H1 (cell line): ENCODE measurements around the gene SNAPIN. TPM values are rescaled to one million over a fixed set of nuclear protein-coding genes. Genes with fewer than 3 reads are reported as not detected.

Experiments
- CTCF ChIA-PET: fragments of 300-600 bp; sonication (Branson Sonifier 250); formaldehyde crosslinking; loops from one replicate; lab custom pipeline; 2021; ENCODE audit not compliant: partially characterized antibody; lab: Charles Lee
- POLR2A ChIA-PET: fragments of 300-600 bp; sonication (Branson Sonifier 250); formaldehyde crosslinking; loops from one replicate; lab custom pipeline; 2021; ENCODE audit warnings: inconsistent platforms; ENCODE audit not compliant: partially characterized antibody; lab: Charles Lee
- DNase-seq, 2 experiments: peaks; one replicate each; pipeline versions ENCODE4 v3.0.0 to v3.0.0-alpha.2; 2010 to 2022; ENCODE audit warnings: low spot score in 2 of 2, low read depth in 1 of 2, mixed read lengths in 1 of 2
- FAIRE-seq: peaks from 2 replicates; lab custom pipeline; 2011; peaks lifted over from hg19 to GRCh38; lab: Jason Lieb, UNC
- H2AFZ ChIP-seq: 2 replicates; pipeline ENCODE4 v1.8.1; 2012; ENCODE audit warnings: low read length, inconsistent platforms
- H2AK5ac ChIP-seq: 2 replicates; pipeline ENCODE4 v1.6.1; 2013; ENCODE audit warnings: low read depth, low read length
- H2BK120ac ChIP-seq: replicated peaks from 2 replicates; pipeline ENCODE3; 2013; ENCODE audit warnings: low read depth, low read length, inconsistent platforms
- H2BK12ac ChIP-seq: 2 replicates; pipeline ENCODE4 v1.6.1; 2013; ENCODE audit warnings: low read depth, low read length
- H2BK15ac ChIP-seq: 2 replicates; pipeline ENCODE4 v1.6.1; 2013; ENCODE audit warnings: low read length
- H2BK20ac ChIP-seq: 2 replicates; pipeline ENCODE4 v1.6.1; 2013; ENCODE audit warnings: low read length
- H2BK5ac ChIP-seq: 2 replicates; pipeline ENCODE4 v1.6.1; 2013; ENCODE audit warnings: low read depth, low read length
- H3K14ac ChIP-seq: 2 replicates; pipeline ENCODE4 v1.6.1; 2013; ENCODE audit warnings: inconsistent platforms; ENCODE audit not compliant: insufficient read length
- H3K18ac ChIP-seq: 2 replicates; pipeline ENCODE4 v1.6.1; 2013; ENCODE audit warnings: low read length; ENCODE audit errors: extremely low read depth
- H3K23ac ChIP-seq: 2 replicates; pipeline ENCODE4 v1.6.1; 2013; ENCODE audit warnings: inconsistent platforms; ENCODE audit not compliant: insufficient read length
- H3K23me2 ChIP-seq: 2 replicates; pipeline ENCODE4 v1.6.1; 2013; ENCODE audit warnings: low read depth, low read length
- H3K27ac ChIP-seq: 2 replicates; pipeline ENCODE4 v1.6.1; 2011; ENCODE audit warnings: low read depth, low read length, inconsistent platforms
- H3K27me3 ChIP-seq, 4 experiments: replicated peaks in 1 of 4; 1 replicate in 1 of 4; 2 replicates in 3 of 4; pipeline versions ENCODE4 v1.6.1 to v1.8.1; 2011 to 2013; ENCODE audit warnings: low read length in 3 of 4, mild to moderate bottlenecking in 3 of 4, inconsistent platforms in 2 of 4, mixed read lengths in 2 of 4, moderate library complexity in 1 of 4; ENCODE audit not compliant: control insufficient read depth in 3 of 4, insufficient read depth in 3 of 4; ENCODE audit errors: extremely low read depth in 1 of 4
- H3K36me3 ChIP-seq, 4 experiments: 2 replicates each; pipeline versions ENCODE4 v1.6.1 to v1.8.1; 2011 to 2013; ENCODE audit warnings: mild to moderate bottlenecking in 4 of 4, low read length in 3 of 4, moderate library complexity in 2 of 4, control low read depth in 1 of 4, inconsistent platforms in 1 of 4; ENCODE audit not compliant: insufficient read depth in 4 of 4, control insufficient read depth in 2 of 4
- H3K4ac ChIP-seq: replicated peaks from 2 replicates; pipeline ENCODE3; 2013; ENCODE audit warnings: low read length, low read depth, mixed read lengths, inconsistent platforms; ENCODE audit not compliant: insufficient read length
- H3K4me1 ChIP-seq, 4 experiments: replicated peaks in 1 of 4; 1 replicate in 1 of 4; 2 replicates in 3 of 4; pipeline versions ENCODE4 v1.6.1 to v1.8.1; 2011 to 2013; ENCODE audit warnings: low read length in 3 of 4, inconsistent platforms in 2 of 4, mixed read lengths in 1 of 4; ENCODE audit not compliant: insufficient read depth in 4 of 4, control insufficient read depth in 3 of 4
- H3K4me2 ChIP-seq, 2 experiments: 2 replicates each; pipeline versions ENCODE4 v1.6.1 to v1.8.1; 2011 to 2013; ENCODE audit warnings: low read depth in 2 of 2, low read length in 2 of 2, control low read depth in 1 of 2, inconsistent platforms in 1 of 2, mild to moderate bottlenecking in 1 of 2; ENCODE audit not compliant: insufficient read depth in 1 of 2
- H3K4me3 ChIP-seq, 4 experiments: fragments of 200-600, 300-600 bp in 1 of 4; sonication (generic), shearing (Covaris generic), sonication (Bioruptor Twin) in 1 of 4; 2 replicates each; pipeline versions ENCODE4 v1.5.1 to v1.8.1; 2011 to 2016; ENCODE audit warnings: low read length in 4 of 4, low read depth in 3 of 4, control low read depth in 2 of 4, inconsistent platforms in 2 of 4, mild to moderate bottlenecking in 2 of 4, mixed read lengths in 1 of 4, moderate library complexity in 1 of 4; ENCODE audit not compliant: insufficient read depth in 2 of 4; ENCODE audit errors: extremely low read depth in 1 of 4
- H3K56ac ChIP-seq: replicated peaks from 2 replicates; pipeline ENCODE3; 2013; ENCODE audit warnings: low read depth, mild to moderate bottlenecking, mixed read lengths, low read length, inconsistent platforms; ENCODE audit not compliant: insufficient read length
- H3K79me1 ChIP-seq: 2 replicates; pipeline ENCODE4 v1.6.1; 2013; ENCODE audit warnings: low read depth, low read length, control low read depth
- H3K79me2 ChIP-seq, 2 experiments: 2 replicates each; pipeline versions ENCODE4 v1.6.1 to v1.8.1; 2012 to 2013; ENCODE audit warnings: low read length in 2 of 2, mild to moderate bottlenecking in 2 of 2, inconsistent platforms in 1 of 2; ENCODE audit not compliant: insufficient read depth in 2 of 2, control insufficient read depth in 1 of 2
- H3K9ac ChIP-seq, 4 experiments: replicated peaks in 1 of 4; 1 replicate in 1 of 4; 2 replicates in 3 of 4; pipeline versions ENCODE4 v1.6.1 to v1.8.1; 2011 to 2013; ENCODE audit warnings: low read depth in 3 of 4, low read length in 3 of 4, control low read depth in 2 of 4, mild to moderate bottlenecking in 2 of 4, moderate library complexity in 2 of 4, inconsistent platforms in 1 of 4; ENCODE audit errors: extremely low read depth in 1 of 4
- H3K9me3 ChIP-seq, 2 experiments: 2 replicates each; pipeline versions ENCODE4 v1.6.1 to v1.8.1; 2012 to 2013; ENCODE audit warnings: mild to moderate bottlenecking in 2 of 2, moderate library complexity in 2 of 2, control low read depth in 1 of 2, inconsistent platforms in 1 of 2, low read depth in 1 of 2, low read length in 1 of 2, mixed read lengths in 1 of 2; ENCODE audit not compliant: insufficient read depth in 2 of 2
- H4K20me1 ChIP-seq, 2 experiments: replicated peaks in 1 of 2; 2 replicates each; pipeline versions ENCODE3 to v1.8.1; 2011 to 2013; ENCODE audit warnings: inconsistent platforms in 2 of 2, low read length in 2 of 2, mild to moderate bottlenecking in 1 of 2; ENCODE audit not compliant: insufficient read depth in 2 of 2, control insufficient read depth in 1 of 2
- H4K5ac ChIP-seq: 2 replicates; pipeline ENCODE4 v1.6.1; 2013; ENCODE audit warnings: low read length, low read depth, mixed read lengths, inconsistent platforms; ENCODE audit not compliant: insufficient read length
- H4K8ac ChIP-seq: 2 replicates; pipeline ENCODE4 v1.8.0; 2013; ENCODE audit warnings: mild to moderate bottlenecking, moderate library complexity, low read length, inconsistent platforms; ENCODE audit not compliant: insufficient read depth; ENCODE audit errors: extremely low read depth
- H4K91ac ChIP-seq: replicated peaks from 2 replicates; pipeline ENCODE3; 2013; ENCODE audit warnings: low read length, mixed read lengths, inconsistent platforms; ENCODE audit not compliant: insufficient read length
- BACH1 ChIP-seq: IDR thresholded peaks from 2 replicates; pipeline ENCODE4 v1.6.1; 2012; ENCODE audit warnings: low read length, improper control_type of control experiment
- EGR1 ChIP-seq: IDR thresholded peaks from 2 replicates; pipeline ENCODE4 v1.6.1; 2011; ENCODE audit warnings: low read depth, low read length, borderline replicate concordance
- RAD21 ChIP-seq, 2 experiments: IDR thresholded peaks in 1 of 2; conservative IDR thresholded peaks in 1 of 2; 2 replicates each; pipeline ENCODE4 v1.6.1; 2011; ENCODE audit warnings: low read depth in 2 of 2, low read length in 2 of 2, improper control_type of control experiment in 1 of 2, inconsistent platforms in 1 of 2, mild to moderate bottlenecking in 1 of 2, moderate library complexity in 1 of 2
- WGBS, 2 experiments: shearing (Covaris generic) in 1 of 2; methylation state at CpG; one replicate each; pipeline versions ENCODE4 v1.1.6 to v1.1.7; 2013 to 2015; ENCODE audit warnings: low lambda C conversion rate in 2 of 2, mixed read lengths in 2 of 2, inconsistent platforms in 1 of 2, low coverage in 1 of 2, missing lambda C conversion rate in 1 of 2; ENCODE audit not compliant: insufficient replicate concordance in 2 of 2, insufficient coverage in 1 of 2, insufficient read length in 1 of 2; ENCODE audit errors: extremely low coverage in 1 of 2, missing lambda C conversion rate in 1 of 2; 5-methylcytosine and 5-hydroxymethylcytosine counted together
- polyA plus RNA-seq, 7 experiments: library from polyadenylated mRNA; depleted of rRNA in 3 of 7; stranded (reverse) in 5 of 7; unstranded in 2 of 7; fragments of >200 nt in 5 of 7; fragments of 200-250 nt in 2 of 7; gene quantifications; 1 replicate in 5 of 7; 2 replicates in 1 of 7; 4 replicates in 1 of 7; pipeline versions ENCODE4 v1.2.1 to v1.2.3, GENCODE V29; 2011 to 2013; ENCODE audit warnings: missing spikeins in 2 of 7, mixed read lengths in 2 of 7
- total RNA-seq: library from RNA; stranded (reverse); fragmentation: NEBNext Ultra II Directional; extraction: Animal tissue kit (Norgen Biotek cat#: 25700); gene quantifications from 2 replicates; pipeline ENCODE4 v1.2.1, GENCODE V29; 2021

The SNAPIN gene
- total and polyA plus RNA-seq, 2 of the 8 experiments (the other 6 are each of a cell fraction or from before 2014, with no cell fraction given): 25.7 to 31.1 TPM

DNA sequence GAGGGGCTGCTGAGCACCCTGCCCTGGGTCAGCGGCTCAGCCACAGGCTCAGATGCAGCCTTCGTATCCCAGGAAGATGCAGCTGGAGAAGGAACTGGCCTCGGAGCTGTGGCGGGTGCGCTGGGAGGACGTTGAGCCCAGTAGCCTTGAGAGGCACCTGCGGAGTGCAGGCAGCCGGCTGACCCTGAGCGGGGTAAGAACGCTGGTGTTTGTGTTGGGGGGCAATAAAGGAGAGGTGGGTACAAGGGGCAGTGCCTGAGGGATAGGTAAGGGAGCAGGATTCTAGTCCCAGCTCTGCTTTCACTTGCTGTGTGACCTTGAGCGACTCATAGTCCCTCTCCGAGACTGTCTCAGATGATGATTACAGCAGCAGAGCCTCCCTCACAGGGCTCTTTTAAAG is 26.4 kb downstream of the SNAPIN start:
- Histone ChIP-seq H3K4ac (no peak overlapping the region), H3K79me1 (no peaks in the 10 kb centered on the region), H3K14ac (no peak overlapping the region), H3K79me2 (no peaks in the 10 kb centered on the region), H2BK20ac (no peak overlapping the region), H3K4me2 (no peak overlapping the region), H3K9me3 (no peaks in the 10 kb centered on the region; a peak in 1 of 4 replicates), H3K23ac (no peak overlapping the region), H2BK12ac (no peak overlapping the region), H3K27me3 (peaks cover 0 to 2% (median 0%) of the 10 kb centered on the region in 4 experiments; a peak in 3 of 7 replicates), H3K9ac (no peak overlapping the region; a peak in 1 of 7 replicates), H4K20me1 (no peaks in the 10 kb centered on the region), H3K36me3 (peaks cover 0 to 5% (median 4%) of the 10 kb centered on the region in 4 experiments; a peak in 2 of 8 replicates), H4K5ac (no peak overlapping the region), H2AK5ac (no peak overlapping the region), H4K8ac (no peak overlapping the region; the same call in 1 of the 2 replicates), H3K4me1 (peaks cover 0 to 3% (median 1%) of the 10 kb centered on the region in 4 experiments; a peak in 1 of 7 replicates), H2BK5ac (no peak overlapping the region), H2BK120ac (no peak overlapping the region), H3K27ac (no peak overlapping the region), H4K91ac (no peak overlapping the region), H2BK15ac (no peak overlapping the region), H3K56ac (no peak overlapping the region)
- no peak for FAIRE-seq
- DNase-seq: no peak
- WGBS, 2 experiments: 89% methylated on average over 12 of the region's 12 CpGs; no CpG with 5 or more reads in 1 of the 2 experiments
- TF ChIP-seq EGR1 (no peak), BACH1 (no peak), RAD21 (IDR thresholded peaks at IDR 0.05 in 1 of 2, conservative IDR thresholded peaks at IDR 0.05 in 1 of 2; ENCODE audit: low read depth in 2 of 2, low read length in 2 of 2) (no peak)
- TF ChIP-seq, all 59 proteins: peak for 0
- Histone ChIP-seq H3K23me2 (peaks cover 6% of the 10 kb centered on the region), H3K18ac (no peak overlapping the region), H3K4me3 (no peak overlapping the region), H2AFZ (no peak overlapping the region)
- POLR2A ChIA-PET: interaction anchor here (1.0 kb wide), 1 partner anchor 15 kb away, joined by 3 read pairs; no protein-coding TSS in a partner anchor
- CTCF ChIA-PET: interaction anchor here (1.2 to 14.0 kb wide), 4 partner anchors 9 to 88 kb away, joined by 3 to 190 read pairs (median 8); no protein-coding TSS in a partner anchor
